Measurements from ENCODE around the gene GRM7.
A peak's percentile ranks its signal among the peaks of the same experiment; 100 is the strongest.

Gene GRM7

DNA sequence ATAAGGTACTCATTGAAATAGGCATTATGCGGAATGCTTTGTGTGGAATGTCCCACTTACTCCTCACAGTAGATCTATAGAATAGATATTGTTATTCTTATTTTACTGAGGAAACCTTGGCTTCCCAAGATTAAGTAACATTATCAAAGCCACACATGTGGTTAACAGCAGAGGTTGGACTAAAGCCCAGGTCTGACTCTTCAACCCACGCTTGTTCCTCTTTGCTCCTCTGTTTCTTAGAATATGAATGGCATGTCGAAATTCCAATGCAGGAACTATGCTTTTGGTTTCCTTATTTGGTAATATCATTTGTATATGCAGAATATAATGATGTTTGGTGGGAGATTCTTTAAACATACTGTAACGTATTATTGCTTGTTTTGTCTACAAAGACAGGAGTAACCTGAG lies 821.9 kb downstream of the GRM7 start:
- peak overlapping the region; percentile 81 for H3K27ac ChIP-seq (ENCODE audit: low read depth, low read length)

DNA sequence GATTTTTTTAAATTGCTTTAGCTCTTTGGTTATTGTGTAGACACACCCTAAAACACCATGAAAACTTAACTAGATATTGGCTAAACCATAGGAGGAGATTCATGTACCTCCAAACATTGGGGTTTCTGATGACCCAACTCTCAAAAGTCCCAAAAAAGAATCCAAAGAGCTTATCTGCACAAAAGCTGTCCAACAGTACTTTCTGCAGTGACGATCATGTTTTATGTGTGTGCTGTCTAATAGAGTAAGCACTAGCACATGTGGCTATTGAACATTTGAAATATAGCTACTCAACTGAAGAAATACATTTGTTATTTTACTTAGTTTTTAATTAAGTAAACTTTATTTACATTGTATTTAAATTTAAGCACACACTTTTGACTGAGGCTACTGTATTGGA lies 822.5 kb downstream of the GRM7 start:
- no peaks in the 10 kb centered on the region for H3K36me3 ChIP-seq (ENCODE audit: control insufficient read depth, insufficient read depth, low read length)
- H3K27me3 ChIP-seq (ENCODE audit: control insufficient read depth, insufficient read depth, low read length), result no peaks in the 10 kb centered on the region
- no peak overlapping the region for H3K4me3 ChIP-seq (ENCODE audit: low read depth, low read length)
- peaks cover 12% of the 10 kb centered on the region for H3K9me3 ChIP-seq (ENCODE audit: control insufficient read depth, insufficient read depth, low read depth, low read length)
- H3K27ac ChIP-seq (ENCODE audit: low read depth, low read length), result peak overlapping the region; percentile 81
- H3K4me1 ChIP-seq (ENCODE audit: control insufficient read depth, insufficient read depth, low read length), result peaks cover 16% of the 10 kb centered on the region; the same call in 1 of the 2 replicates
- no peak overlapping the region for H3K9ac ChIP-seq (ENCODE audit: low read length)

More for the DNA sequence above, 821.9 kb downstream of the GRM7 start:
- no peak overlapping the region for H3K4me3 ChIP-seq (ENCODE audit: low read depth, low read length)
- H3K9me3 ChIP-seq (ENCODE audit: control insufficient read depth, insufficient read depth, low read depth, low read length), result peaks cover 12% of the 10 kb centered on the region
- no peaks in the 10 kb centered on the region for H3K27me3 ChIP-seq (ENCODE audit: control insufficient read depth, insufficient read depth, low read length)
- H3K4me1 ChIP-seq (ENCODE audit: control insufficient read depth, insufficient read depth, low read length), result peaks cover 16% of the 10 kb centered on the region; the same call in 1 of the 2 replicates
- no peak overlapping the region for H3K9ac ChIP-seq (ENCODE audit: low read length)
- H3K36me3 ChIP-seq (ENCODE audit: control insufficient read depth, insufficient read depth, low read length), result no peaks in the 10 kb centered on the region

- H3K36me3 ChIP-seq (ENCODE audit: control insufficient read depth, insufficient read depth, low read length), result no peaks in the 10 kb centered on the region
These were observed 823.3 kb downstream of the GRM7 start for GRCh38 chr3:7684182-7684715.

DNA sequence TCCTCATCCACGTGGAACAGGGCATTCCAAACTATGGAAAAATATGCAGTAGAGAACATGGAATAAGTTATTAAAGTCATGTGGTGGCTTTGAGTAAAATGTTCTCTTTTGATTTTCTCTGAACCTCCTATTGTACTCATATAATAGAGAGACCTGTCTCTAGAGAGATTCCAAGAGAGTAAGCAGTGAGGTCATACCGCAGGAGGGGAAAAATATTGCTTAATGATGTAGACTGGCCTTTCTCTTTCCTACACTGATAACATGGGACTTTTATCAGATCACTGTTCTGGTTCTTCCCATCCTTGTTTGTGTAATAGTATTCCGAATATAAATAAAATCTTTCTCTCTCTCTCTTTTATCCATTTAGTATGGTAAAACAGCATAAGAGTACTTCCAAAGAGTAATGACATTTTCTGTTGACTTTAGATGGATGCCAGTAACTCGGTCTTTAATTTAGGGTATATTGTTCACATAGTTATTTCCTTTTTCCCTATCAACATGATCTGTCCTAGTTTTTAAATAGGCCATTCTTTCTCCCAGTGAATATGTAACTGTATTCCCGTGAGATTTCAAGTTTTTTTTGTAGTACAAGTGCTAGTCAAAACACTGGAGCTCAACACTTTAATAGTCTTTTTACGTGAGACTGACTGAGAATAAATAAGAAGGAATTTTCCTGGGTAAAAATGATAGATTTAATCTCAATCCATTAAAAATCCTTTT lies 826.7 kb downstream of the GRM7 start:
- peaks cover 15% of the 10 kb centered on the region; the same call in 1 of the 2 replicates for H3K4me1 ChIP-seq (ENCODE audit: control insufficient read depth, insufficient read depth, low read length)
- peaks cover 12% of the 10 kb centered on the region for H3K9me3 ChIP-seq (ENCODE audit: control insufficient read depth, insufficient read depth, low read depth, low read length)
- no peak overlapping the region for H3K9ac ChIP-seq (ENCODE audit: low read length)
- no peak overlapping the region for H3K4me3 ChIP-seq (ENCODE audit: low read depth, low read length)
- no peaks in the 10 kb centered on the region for H3K27me3 ChIP-seq (ENCODE audit: control insufficient read depth, insufficient read depth, low read length)
- no peaks in the 10 kb centered on the region for H3K36me3 ChIP-seq (ENCODE audit: control insufficient read depth, insufficient read depth, low read length)
- H3K27ac ChIP-seq (ENCODE audit: low read depth, low read length), result no peak overlapping the region

More at GRCh38 chr3:7684182-7684715, 823.3 kb downstream of the GRM7 start:
- Histone ChIP-seq H3K9ac (ENCODE audit: low read length) (no peak overlapping the region), H3K4me1 (ENCODE audit: control insufficient read depth, insufficient read depth, low read length) (peaks cover 16% of the 10 kb centered on the region; the same call in 1 of the 2 replicates), H3K27me3 (ENCODE audit: control insufficient read depth, insufficient read depth, low read length) (no peaks in the 10 kb centered on the region), H3K27ac (ENCODE audit: low read depth, low read length) (no peak overlapping the region), H3K4me3 (ENCODE audit: low read depth, low read length) (no peak overlapping the region), H3K9me3 (ENCODE audit: control insufficient read depth, insufficient read depth, low read depth, low read length) (peaks cover 12% of the 10 kb centered on the region)

DNA sequence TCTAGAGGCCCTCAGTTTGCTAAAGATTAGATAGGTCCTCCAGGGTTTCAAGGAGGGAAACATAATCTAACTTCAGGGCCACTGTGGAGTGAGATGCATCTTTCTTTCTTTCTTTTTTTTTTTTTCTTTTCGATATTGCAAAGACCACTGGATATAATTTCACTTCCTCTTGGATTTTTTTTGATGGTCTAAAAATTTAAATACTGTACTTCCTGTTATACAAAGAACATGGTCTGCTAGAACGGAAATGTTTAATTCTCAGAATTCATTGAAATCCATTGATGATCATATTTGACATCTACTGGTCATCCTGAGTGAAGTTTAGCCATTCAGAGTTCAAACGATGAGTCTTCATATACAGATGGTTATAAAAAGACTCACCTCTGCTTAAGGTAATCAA lies 832.0 kb downstream of the GRM7 start:
- Histone ChIP-seq H3K9ac (ENCODE audit: low read length) (no peak overlapping the region), H3K27me3 (ENCODE audit: control insufficient read depth, insufficient read depth, low read length) (no peaks in the 10 kb centered on the region), H3K4me1 (ENCODE audit: control insufficient read depth, insufficient read depth, low read length) (peaks cover 7% of the 10 kb centered on the region; the same call in 1 of the 2 replicates), H3K36me3 (ENCODE audit: control insufficient read depth, insufficient read depth, low read length) (no peaks in the 10 kb centered on the region), H3K9me3 (ENCODE audit: control insufficient read depth, insufficient read depth, low read depth, low read length) (no peaks in the 10 kb centered on the region), H3K27ac (ENCODE audit: low read depth, low read length) (no peak overlapping the region), H3K4me3 (ENCODE audit: low read depth, low read length) (no peak overlapping the region)

DNA sequence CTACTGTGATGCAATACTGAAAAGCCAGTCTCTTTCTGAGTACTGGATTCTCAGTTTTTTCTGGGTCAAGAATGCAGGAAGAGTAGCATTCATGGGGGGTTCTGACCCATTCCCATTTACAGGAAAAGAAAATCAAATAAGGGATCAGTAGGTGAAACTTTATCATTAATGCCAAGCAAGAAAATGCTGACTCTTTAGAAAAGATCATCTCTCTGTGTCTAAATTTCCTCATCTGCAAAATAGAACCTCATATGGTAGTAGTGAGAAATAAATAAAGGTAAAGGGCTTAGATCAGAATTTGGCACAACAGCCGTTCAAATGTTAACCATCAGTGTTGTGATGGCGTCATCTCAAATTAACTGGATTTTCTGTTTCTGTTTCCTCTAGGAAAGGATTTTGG lies 833.1 kb downstream of the GRM7 start:
- H3K36me3 ChIP-seq (ENCODE audit: control insufficient read depth, insufficient read depth, low read length), result no peaks in the 10 kb centered on the region
- no peak overlapping the region for H3K27ac ChIP-seq (ENCODE audit: low read depth, low read length)
- H3K4me3 ChIP-seq (ENCODE audit: low read depth, low read length), result no peak overlapping the region
- no peaks in the 10 kb centered on the region for H3K9me3 ChIP-seq (ENCODE audit: control insufficient read depth, insufficient read depth, low read depth, low read length)
- no peaks in the 10 kb centered on the region for H3K27me3 ChIP-seq (ENCODE audit: control insufficient read depth, insufficient read depth, low read length)
- no peak overlapping the region for H3K9ac ChIP-seq (ENCODE audit: low read length)
- H3K4me1 ChIP-seq (ENCODE audit: control insufficient read depth, insufficient read depth, low read length), result peaks cover 7% of the 10 kb centered on the region; the same call in 1 of the 2 replicates

DNA sequence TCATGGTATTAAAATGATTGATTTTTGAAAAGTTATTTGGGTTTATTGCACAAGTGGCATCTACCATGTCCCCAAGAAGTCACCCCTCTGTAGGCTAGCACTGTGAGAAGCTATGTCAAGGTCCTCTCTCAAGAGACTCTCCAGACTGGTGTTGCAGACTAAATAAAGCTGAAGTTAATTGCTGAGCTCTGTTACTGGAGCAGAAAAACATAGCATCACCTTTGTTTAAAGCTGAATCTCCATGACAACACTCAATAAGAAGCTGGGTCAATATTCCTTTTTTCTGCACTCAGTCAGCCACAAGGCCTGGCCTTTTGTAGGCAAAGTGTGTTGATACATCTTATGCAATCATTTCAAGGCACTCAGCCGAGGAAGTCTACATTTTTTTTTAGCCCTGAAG lies 834.1 kb downstream of the GRM7 start:
- no peak overlapping the region for H3K27ac ChIP-seq (ENCODE audit: low read depth, low read length)
- peaks cover 8% of the 10 kb centered on the region; the same call in 1 of the 2 replicates for H3K4me1 ChIP-seq (ENCODE audit: control insufficient read depth, insufficient read depth, low read length)
- H3K27me3 ChIP-seq (ENCODE audit: control insufficient read depth, insufficient read depth, low read length), result no peaks in the 10 kb centered on the region
- no peaks in the 10 kb centered on the region for H3K9me3 ChIP-seq (ENCODE audit: control insufficient read depth, insufficient read depth, low read depth, low read length)
- no peak overlapping the region for H3K9ac ChIP-seq (ENCODE audit: low read length)
- no peak overlapping the region for H3K4me3 ChIP-seq (ENCODE audit: low read depth, low read length)
- H3K36me3 ChIP-seq (ENCODE audit: control insufficient read depth, insufficient read depth, low read length), result no peaks in the 10 kb centered on the region

- no peaks in the 10 kb centered on the region for H3K36me3 ChIP-seq (ENCODE audit: control insufficient read depth, insufficient read depth, low read length)
- H3K27me3 ChIP-seq (ENCODE audit: control insufficient read depth, insufficient read depth, low read length), result no peaks in the 10 kb centered on the region
- no peak overlapping the region for H3K27ac ChIP-seq (ENCODE audit: low read depth, low read length)
- H3K4me1 ChIP-seq (ENCODE audit: control insufficient read depth, insufficient read depth, low read length), result peaks cover 17% of the 10 kb centered on the region; the same call in 1 of the 2 replicates
- H3K9me3 ChIP-seq (ENCODE audit: control insufficient read depth, insufficient read depth, low read depth, low read length), result no peaks in the 10 kb centered on the region
- no peak overlapping the region for H3K9ac ChIP-seq (ENCODE audit: low read length)
- no peak overlapping the region for H3K4me3 ChIP-seq (ENCODE audit: low read depth, low read length)
These were observed 835.4 kb downstream of the GRM7 start for GRCh38 chr3:7696320-7696719.

- Histone ChIP-seq H3K27ac (ENCODE audit: low read depth, low read length) (no peak overlapping the region), H3K9ac (ENCODE audit: low read length) (no peak overlapping the region), H3K27me3 (ENCODE audit: control insufficient read depth, insufficient read depth, low read length) (no peaks in the 10 kb centered on the region), H3K4me1 (ENCODE audit: control insufficient read depth, insufficient read depth, low read length) (peaks cover 17% of the 10 kb centered on the region; the same call in 1 of the 2 replicates), H3K9me3 (ENCODE audit: control insufficient read depth, insufficient read depth, low read depth, low read length) (no peaks in the 10 kb centered on the region), H3K4me3 (ENCODE audit: low read depth, low read length) (no peak overlapping the region), H3K36me3 (ENCODE audit: control insufficient read depth, insufficient read depth, low read length) (no peaks in the 10 kb centered on the region)
These were observed 836.6 kb downstream of the GRM7 start for GRCh38 chr3:7697548-7697947.

DNA sequence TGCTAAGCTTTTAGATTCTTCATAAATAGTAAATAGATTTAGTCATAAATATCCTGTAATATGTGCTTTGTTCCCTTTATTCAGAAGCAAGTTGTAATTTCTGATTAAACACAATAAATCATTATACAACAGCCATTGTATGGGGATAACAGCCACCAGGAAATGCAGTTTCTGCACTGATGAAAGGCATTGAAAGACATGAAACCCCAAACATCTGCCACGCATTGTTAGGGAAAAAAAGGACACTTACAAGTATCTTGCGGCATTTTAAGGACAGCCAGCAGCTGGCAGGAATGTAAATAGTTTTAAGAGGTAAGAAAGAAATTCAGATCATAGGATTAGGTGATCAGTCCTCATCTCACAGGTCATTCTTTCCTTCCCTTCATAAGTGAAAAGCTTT lies 839.6 kb downstream of the GRM7 start:
- H3K27ac ChIP-seq (ENCODE audit: low read depth, low read length), result no peak overlapping the region
- no peaks in the 10 kb centered on the region for H3K9me3 ChIP-seq (ENCODE audit: control insufficient read depth, insufficient read depth, low read depth, low read length)
- H3K9ac ChIP-seq (ENCODE audit: low read length), result no peak overlapping the region
- H3K27me3 ChIP-seq (ENCODE audit: control insufficient read depth, insufficient read depth, low read length), result no peaks in the 10 kb centered on the region
- H3K36me3 ChIP-seq (ENCODE audit: control insufficient read depth, insufficient read depth, low read length), result no peaks in the 10 kb centered on the region
- no peak overlapping the region for H3K4me3 ChIP-seq (ENCODE audit: low read depth, low read length)
- H3K4me1 ChIP-seq (ENCODE audit: control insufficient read depth, insufficient read depth, low read length), result peaks cover 10% of the 10 kb centered on the region; the same call in 1 of the 2 replicates

DNA sequence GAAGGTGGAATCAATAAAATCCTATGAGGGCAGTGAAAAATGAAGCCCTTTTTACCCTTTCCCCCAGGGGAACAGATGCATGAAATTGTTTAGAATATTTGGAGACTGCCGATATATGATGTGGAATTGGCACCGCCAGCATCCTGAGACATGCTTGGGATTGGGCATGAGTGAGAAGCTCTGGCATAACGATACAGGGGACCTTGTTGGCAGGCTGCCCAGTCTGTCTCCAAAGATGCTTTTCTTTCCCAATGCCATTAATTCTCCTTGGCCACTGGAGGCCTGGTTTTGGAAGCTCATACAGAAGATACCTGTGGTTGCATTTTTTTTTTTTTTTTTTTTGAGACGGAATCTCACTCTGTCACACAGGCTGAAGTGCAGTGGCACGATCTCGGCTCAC lies 840.1 kb downstream of the GRM7 start:
- Histone ChIP-seq H3K27me3 (ENCODE audit: control insufficient read depth, insufficient read depth, low read length) (no peaks in the 10 kb centered on the region), H3K36me3 (ENCODE audit: control insufficient read depth, insufficient read depth, low read length) (no peaks in the 10 kb centered on the region), H3K9ac (ENCODE audit: low read length) (no peak overlapping the region), H3K9me3 (ENCODE audit: control insufficient read depth, insufficient read depth, low read depth, low read length) (no peaks in the 10 kb centered on the region), H3K27ac (ENCODE audit: low read depth, low read length) (no peak overlapping the region), H3K4me3 (ENCODE audit: low read depth, low read length) (no peak overlapping the region), H3K4me1 (ENCODE audit: control insufficient read depth, insufficient read depth, low read length) (peaks cover 10% of the 10 kb centered on the region; the same call in 1 of the 2 replicates)
